HL-60/S4 (cell line): ENCODE data around the gene JAKMIP3.

Source experiments
- in situ Hi-C: fragments of 300-500 bp; cut with MboI; formaldehyde crosslinking; loops from 2 replicates; pipeline ENCODE4 v1.14.3; 2022; ENCODE audit warnings: low sequenced_read_pairs

JAKMIP3 gene

GRCh38 chr10:132065491-132066105 is at the start of gene JAKMIP3:
JAKMIP3 (plus strand) TSS chr10:132065946; CDS start chr10:132104809, 38,863 bp downstream.
- in situ Hi-C loops, result no loop called here

- in situ Hi-C loops, result no loop called here
Observed at GRCh38 chr10:132016514-132016913, 49.2 kb upstream of the JAKMIP3 start.

- in situ Hi-C loops, result no loop called here
Observed at GRCh38 chr10:132018446-132018845, 47.3 kb upstream of the JAKMIP3 start.

GRCh38 chr10:132019366-132019765 is 46.4 kb upstream of the JAKMIP3 start:
- in situ Hi-C loops, result no loop called here

GRCh38 chr10:132020456-132020855 is 45.3 kb upstream of the JAKMIP3 start:
- in situ Hi-C loops, result loop anchor here (5.0 kb wide), 1 partner anchor 133 kb away; no protein-coding TSS in a partner anchor

GRCh38 chr10:132021046-132021445 is 44.7 kb upstream of the JAKMIP3 start:
- in situ Hi-C loops, result loop anchor here (5.0 kb wide), 1 partner anchor 134 kb away; no protein-coding TSS in a partner anchor

GRCh38 chr10:132021504-132022143 is 44.1 kb upstream of the JAKMIP3 start:
- in situ Hi-C loops, result loop anchor here (5.0 kb wide), 1 partner anchor 134 kb away; no protein-coding TSS in a partner anchor

- in situ Hi-C loops, result loop anchor here (5.0 kb wide), 1 partner anchor 135 kb away; no protein-coding TSS in a partner anchor
Observed at GRCh38 chr10:132022241-132022640, 43.5 kb upstream of the JAKMIP3 start.

GRCh38 chr10:132023092-132023811 is 42.5 kb upstream of the JAKMIP3 start:
- in situ Hi-C loops, result loop anchor here (5.0 kb wide), 1 partner anchor 136 kb away; no protein-coding TSS in a partner anchor

- in situ Hi-C loops, result no loop called here
Observed at GRCh38 chr10:132027423-132027983, 38.2 kb upstream of the JAKMIP3 start.

GRCh38 chr10:132028706-132029105 is 37.0 kb upstream of the JAKMIP3 start:
- in situ Hi-C loops, result no loop called here

- in situ Hi-C loops, result no loop called here
Observed at GRCh38 chr10:132030898-132031463, 34.8 kb upstream of the JAKMIP3 start.

- in situ Hi-C loops, result no loop called here
Observed at GRCh38 chr10:132033632-132034031, 32.1 kb upstream of the JAKMIP3 start.

- in situ Hi-C loops, result no loop called here
Observed at GRCh38 chr10:132035476-132035875, 30.3 kb upstream of the JAKMIP3 start.

GRCh38 chr10:132036153-132036886 is 29.4 kb upstream of the JAKMIP3 start:
- in situ Hi-C loops, result no loop called here

GRCh38 chr10:132036887-132037675 is 28.7 kb upstream of the JAKMIP3 start:
- in situ Hi-C loops, result no loop called here

- in situ Hi-C loops, result no loop called here
Observed at GRCh38 chr10:132037676-132037975, 28.1 kb upstream of the JAKMIP3 start.

- in situ Hi-C loops, result no loop called here
Observed at GRCh38 chr10:132039371-132039770, 26.4 kb upstream of the JAKMIP3 start.

GRCh38 chr10:132040046-132040445 is 25.7 kb upstream of the JAKMIP3 start:
- in situ Hi-C loops, result no loop called here

- in situ Hi-C loops, result no loop called here
Observed at GRCh38 chr10:132041340-132041739, 24.4 kb upstream of the JAKMIP3 start.
